Hypothalamus (tissue), 51 donors: ENCODE results near the gene FANCC.

Experiments
- DNase-seq, 51 donors: peaks; one replicate each; lab custom pipeline; 2025; lab: John Stamatoyannopoulos, UW

Gene FANCC

GRCh38 chr9:95058795-95059386 lies 258.6 kb downstream of the FANCC start:
- no peak for DNase-seq

- DNase-seq, result no peak
Observed at GRCh38 chr9:95058121-95058785, 259.3 kb downstream of the FANCC start.

- peak in 5 of 51 donors; percentile 23 to 36 (median 27) for DNase-seq
Observed at GRCh38 chr9:95057101-95057500, 260.4 kb downstream of the FANCC start.

GRCh38 chr9:95055851-95056551 lies 261.5 kb downstream of the FANCC start:
- peak in 5 of 51 donors; percentile 24 to 64 (median 31) for DNase-seq

- DNase-seq, result no peak
Observed at GRCh38 chr9:95055334-95055850, 262.1 kb downstream of the FANCC start.

GRCh38 chr9:95053611-95054570 lies 263.6 kb downstream of the FANCC start:
- no peak for DNase-seq

- DNase-seq, result no peak
Observed at GRCh38 chr9:95049761-95050160, 267.7 kb downstream of the FANCC start.
